ENCODE results near the gene TMEM167B. TPM values are rescaled to one million over a fixed set of nuclear protein-coding genes. Genes with fewer than 3 reads are reported as not detected.

Gene TMEM167B
- total and polyA plus RNA-seq, 2 donors from 2014 or later, result 24.7 to 39.4 TPM

- Histone ChIP-seq H3K4me1 (ENCODE audit: control insufficient read depth in 2 of 3, insufficient read depth in 2 of 3, low read depth in 1 of 3, low read length in 3 of 3) (no peaks in the 10 kb centered on the region), H3K4me3 (ENCODE audit: low read length in 3 of 3) (no peak overlapping the region), H3K27me3 (ENCODE audit: control insufficient read depth, insufficient read depth, low read length) (no peaks in the 10 kb centered on the region), H3K27ac (ENCODE audit: low read depth in 2 of 2, low read length in 2 of 2) (peak overlapping the region in 1 of 2 donors; percentile 57), H3K36me3 (ENCODE audit: control insufficient read depth in 2 of 3, insufficient read depth in 3 of 3, low read length in 3 of 3) (no peaks in the 10 kb centered on the region), H3K9ac (ENCODE audit: low read length in 3 of 3) (no peak overlapping the region), H3K9me3 (ENCODE audit: control insufficient read depth in 2 of 3, insufficient read depth in 1 of 3, low read length in 3 of 3) (no peaks in the 10 kb centered on the region)
- intact Hi-C loops (cut with DNase I), result no loop called here
- TF ChIP-seq CTCF (IDR thresholded peaks at IDR 0.05; ENCODE audit: borderline replicate concordance, extremely low read depth, insufficient read depth), result no peak
- DNase-seq, result no peak
- no peak for FAIRE-seq
These were observed 10.0 kb upstream of the TMEM167B start for GRCh38 chr1:109080441-109081082.

- no peak for TF ChIP-seq CTCF (IDR thresholded peaks at IDR 0.05; ENCODE audit: borderline replicate concordance, extremely low read depth, insufficient read depth)
- no peak overlapping the region for H3K27ac ChIP-seq (ENCODE audit: low read depth in 2 of 2, low read length in 2 of 2)
- no peak overlapping the region for H3K9ac ChIP-seq (ENCODE audit: low read length in 3 of 3)
- no peaks in the 10 kb centered on the region for H3K27me3 ChIP-seq (ENCODE audit: control insufficient read depth, insufficient read depth, low read length)
- no peaks in the 10 kb centered on the region for H3K4me1 ChIP-seq (ENCODE audit: control insufficient read depth in 2 of 3, insufficient read depth in 2 of 3, low read depth in 1 of 3, low read length in 3 of 3)
- FAIRE-seq (no peak), DNase-seq (no peak)
- H3K36me3 ChIP-seq (ENCODE audit: control insufficient read depth in 2 of 3, insufficient read depth in 3 of 3, low read length in 3 of 3), result no peaks in the 10 kb centered on the region
- H3K9me3 ChIP-seq (ENCODE audit: control insufficient read depth in 2 of 3, insufficient read depth in 1 of 3, low read length in 3 of 3), result no peaks in the 10 kb centered on the region
- intact Hi-C loops (cut with DNase I), result no loop called here
- no peak overlapping the region for H3K4me3 ChIP-seq (ENCODE audit: low read length in 3 of 3)
These were observed 7.1 kb upstream of the TMEM167B start for GRCh38 chr1:109083501-109083900.

GRCh38 chr1:109083923-109084322 is 6.6 kb upstream of the TMEM167B start:
- Histone ChIP-seq H3K27ac (ENCODE audit: low read depth in 2 of 2, low read length in 2 of 2) (no peak overlapping the region), H3K4me1 (ENCODE audit: control insufficient read depth in 2 of 3, insufficient read depth in 2 of 3, low read depth in 1 of 3, low read length in 3 of 3) (no peaks in the 10 kb centered on the region), H3K36me3 (ENCODE audit: control insufficient read depth in 2 of 3, insufficient read depth in 3 of 3, low read length in 3 of 3) (no peaks in the 10 kb centered on the region), H3K27me3 (ENCODE audit: control insufficient read depth, insufficient read depth, low read length) (no peaks in the 10 kb centered on the region), H3K4me3 (ENCODE audit: low read length in 3 of 3) (no peak overlapping the region), H3K9ac (ENCODE audit: low read length in 3 of 3) (no peak overlapping the region), H3K9me3 (ENCODE audit: control insufficient read depth in 2 of 3, insufficient read depth in 1 of 3, low read length in 3 of 3) (no peaks in the 10 kb centered on the region)
- DNase-seq, result no peak
- TF ChIP-seq CTCF (IDR thresholded peaks at IDR 0.05; ENCODE audit: borderline replicate concordance, extremely low read depth, insufficient read depth), result no peak
- intact Hi-C loops (cut with DNase I), result no loop called here
- FAIRE-seq, result no peak

All from kidney (tissue), 14 donors.